ENCODE results near the gene LMAN1L.

The LMAN1L gene

DNA sequence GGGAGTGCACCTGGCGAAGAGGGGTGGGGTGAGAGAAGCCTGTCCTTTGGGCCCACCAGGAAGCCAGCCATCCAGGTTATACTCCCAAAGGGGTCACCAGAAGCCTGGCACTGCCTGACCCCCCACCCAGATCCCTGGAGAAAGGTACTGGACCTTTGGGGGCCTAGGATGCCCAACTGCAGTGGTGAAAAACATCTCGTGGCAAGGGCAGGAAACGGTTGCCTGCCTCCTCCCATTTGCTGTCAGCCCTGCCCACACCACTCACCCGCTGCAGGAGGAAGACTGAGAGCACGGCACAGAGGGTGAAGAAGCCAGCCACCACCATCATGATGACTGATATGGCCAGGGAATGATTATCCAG, 32.6 kb downstream of the LMAN1L start:
- DNase-seq, result no peak
- intact Hi-C loops (cut with DNase I), result no loop called here

DNA sequence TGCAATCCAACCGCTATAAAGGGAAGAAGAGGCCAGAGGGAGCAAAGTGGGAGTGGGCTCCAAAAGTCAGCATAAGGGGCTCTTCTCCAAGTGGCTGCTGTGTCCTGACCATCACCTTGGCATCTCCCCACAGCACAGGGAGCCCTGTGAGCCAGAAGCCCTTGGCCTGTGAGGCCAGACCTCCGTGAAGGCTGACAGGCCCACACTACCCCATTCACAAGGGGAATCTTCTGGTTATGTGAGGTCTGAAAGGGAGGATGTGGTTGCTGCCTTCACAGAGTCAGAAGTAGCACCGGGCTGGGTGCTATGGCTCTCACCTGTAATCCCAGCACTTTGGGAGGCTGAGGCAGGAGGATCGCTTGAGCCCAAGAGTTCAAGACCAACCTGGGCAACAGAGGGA, 32.9 kb downstream of the LMAN1L start:
- no peak for DNase-seq

DNA sequence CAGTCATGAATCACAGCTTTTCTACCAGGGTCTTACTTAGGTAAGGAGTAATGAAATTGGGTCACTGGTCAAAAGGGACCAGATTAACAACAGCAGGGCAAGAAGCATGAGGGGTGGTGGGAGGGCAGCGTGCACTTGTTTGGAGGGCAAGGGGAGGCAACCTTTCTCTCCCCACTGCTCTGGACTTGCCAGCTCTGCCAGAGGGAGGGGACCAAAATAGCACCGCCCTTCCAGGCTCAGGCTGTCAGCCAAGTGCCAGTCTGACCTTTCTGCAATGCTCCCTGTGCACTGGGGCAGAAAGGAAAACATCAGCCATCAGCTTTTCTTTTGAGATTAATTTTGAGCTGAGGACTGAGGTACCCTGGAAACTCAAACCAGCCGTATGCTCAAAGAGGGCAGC, 34.8 kb downstream of the LMAN1L start:
- intact Hi-C loops (cut with DNase I), result no loop called here
- peak in 1 of 10 donors; percentile 35 for DNase-seq

More for the DNA sequence above, 32.9 kb downstream of the LMAN1L start:
- intact Hi-C loops (cut with DNase I), result no loop called here

DNA sequence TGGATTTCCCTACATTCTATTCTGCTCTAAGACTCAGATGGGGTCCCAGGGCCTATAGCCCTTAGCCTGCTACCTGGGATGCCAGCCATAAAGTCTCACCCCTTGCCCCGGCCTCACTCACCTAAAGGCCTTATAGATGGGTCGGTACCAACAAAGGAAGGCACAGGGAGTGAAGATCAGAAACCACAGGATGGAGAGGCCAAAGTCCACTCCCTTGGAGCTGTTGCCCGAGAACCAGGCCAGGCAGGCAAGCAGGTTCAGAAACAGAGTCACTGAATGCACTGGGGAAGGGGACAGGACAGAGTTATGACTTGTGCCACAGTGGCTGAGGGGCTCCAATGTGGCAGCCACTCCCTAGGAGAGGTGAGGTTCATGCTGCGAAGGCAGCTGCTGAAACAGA, 37.8 kb downstream of the LMAN1L start:
- intact Hi-C loops (cut with DNase I), result no loop called here
- peak in 2 of 10 donors; percentile 7 for DNase-seq

DNA sequence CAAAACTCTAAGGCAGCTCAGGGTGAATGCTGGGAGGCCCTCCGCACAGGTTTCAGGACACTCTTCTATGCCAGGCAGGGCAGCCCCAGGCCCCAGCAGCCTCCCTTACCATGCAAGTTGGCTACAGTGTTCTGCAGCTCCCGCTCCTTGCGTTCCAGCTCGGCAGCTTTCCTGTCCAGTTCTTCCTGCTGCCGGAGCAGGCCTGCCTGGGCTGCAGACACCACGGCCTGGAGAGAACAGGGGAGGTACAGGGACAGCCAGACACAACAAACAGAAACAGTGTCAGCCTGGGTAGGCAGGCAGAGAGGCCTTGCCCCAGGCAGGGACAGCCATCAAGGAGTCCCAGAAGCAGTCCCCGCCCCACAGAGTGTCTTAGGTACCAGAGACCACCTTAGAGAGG, 39.3 kb downstream of the LMAN1L start:
- peak in 2 of 10 donors; percentile 4 to 33 for DNase-seq
- intact Hi-C loops (cut with DNase I), result no loop called here

DNA sequence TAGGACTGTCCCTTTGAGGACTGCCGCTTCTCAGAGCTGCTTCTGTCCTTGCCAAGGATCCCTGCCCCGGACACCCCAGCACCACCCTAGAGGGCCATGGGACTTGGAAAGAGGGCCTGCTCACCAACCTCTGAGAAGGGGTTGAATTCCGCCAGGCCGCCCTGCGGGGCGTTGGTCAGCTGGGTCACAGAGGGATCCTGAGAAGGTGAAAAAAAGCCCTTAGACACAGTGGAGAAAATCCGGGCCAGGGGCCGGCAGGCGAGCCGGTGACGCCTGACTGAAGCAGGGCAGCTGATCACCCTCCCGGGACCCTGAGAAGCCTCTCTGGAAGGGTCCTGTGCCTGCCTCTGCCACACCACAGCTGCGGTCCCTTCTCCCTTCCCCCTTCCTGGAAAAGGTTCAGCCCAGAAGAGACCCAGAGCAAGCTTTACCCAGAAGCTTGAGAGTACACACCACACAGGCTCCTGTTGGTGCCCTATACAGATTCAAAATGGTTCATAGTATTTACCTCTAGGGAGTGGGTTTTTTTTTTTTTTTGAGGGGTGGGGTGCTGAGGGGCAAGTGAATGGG, 41.9 kb downstream of the LMAN1L start:
- peak in 2 of 10 donors; percentile 26 to 57 for DNase-seq
- intact Hi-C loops (cut with DNase I), result no loop called here

DNA sequence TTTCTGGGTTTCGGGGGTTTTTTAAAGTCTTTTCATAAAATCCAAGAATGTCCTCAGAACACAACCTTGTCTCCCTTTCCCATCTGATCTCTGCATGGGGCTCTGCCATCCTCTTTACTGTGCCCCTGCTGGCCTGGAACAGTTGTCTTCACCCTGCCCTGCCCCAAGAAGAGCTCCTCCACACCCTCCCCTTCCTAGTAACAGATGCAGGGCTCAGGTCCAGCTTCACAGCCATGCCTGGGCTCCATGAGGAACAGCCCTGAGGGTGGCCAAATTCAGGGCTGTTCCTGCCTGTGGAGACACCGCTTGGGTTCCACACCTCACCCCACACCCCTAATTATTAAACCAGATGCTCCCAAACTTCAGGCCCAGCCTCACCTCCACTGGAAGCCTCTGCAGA, 43.2 kb downstream of the LMAN1L start:
- intact Hi-C loops (cut with DNase I), result no loop called here
- DNase-seq, result peak in 2 of 10 donors; percentile 29 to 70

DNA sequence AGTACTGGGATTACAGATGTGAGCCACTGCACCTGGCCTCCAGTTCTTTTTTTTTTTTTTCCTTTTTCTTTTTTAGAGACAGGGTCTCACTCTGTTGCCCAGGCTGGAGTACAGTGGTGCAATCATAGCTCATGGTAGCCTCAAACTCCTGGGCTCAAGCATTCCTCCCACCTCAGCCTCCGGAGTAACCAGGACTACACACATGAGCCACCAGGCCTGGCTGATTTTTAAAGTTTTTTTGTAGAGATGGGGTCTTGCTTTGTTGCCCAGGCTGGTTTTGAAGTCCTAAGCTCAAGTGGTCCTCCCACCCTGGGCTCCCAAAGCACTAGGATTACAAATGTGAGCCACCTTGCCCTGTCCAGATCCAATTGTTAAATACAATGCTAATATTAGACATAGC, 43.9 kb downstream of the LMAN1L start:
- intact Hi-C loops (cut with DNase I), result no loop called here
- peak in 1 of 10 donors; percentile 49 for DNase-seq

DNA sequence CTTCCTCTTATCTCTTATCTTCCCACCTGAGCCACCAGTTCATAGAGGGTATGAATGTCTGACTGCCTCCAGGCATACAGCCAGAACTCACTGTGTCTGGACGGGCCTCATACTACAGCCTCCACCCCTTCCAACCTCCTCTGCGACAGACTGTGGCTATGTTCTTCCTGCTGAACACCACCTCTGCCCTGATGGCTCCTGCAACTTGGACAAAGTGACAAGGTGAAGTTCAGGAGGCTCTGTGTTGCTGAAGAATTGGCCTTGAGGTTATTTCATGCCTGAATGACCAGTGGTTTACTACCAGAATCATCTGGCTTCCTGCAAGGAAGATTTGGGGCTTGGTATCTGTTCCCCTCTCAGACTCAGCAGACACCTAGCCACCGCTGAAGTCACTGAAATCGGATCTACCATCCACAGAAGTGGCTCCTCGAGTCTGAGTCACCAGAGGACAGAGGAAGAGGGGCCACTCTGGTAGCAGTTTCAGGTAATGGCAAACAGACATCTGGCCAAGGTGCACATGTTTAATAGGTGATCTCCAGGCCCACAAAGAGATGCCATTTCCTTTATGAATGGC, 44.5 kb downstream of the LMAN1L start:
- intact Hi-C loops (cut with DNase I), result no loop called here

DNA sequence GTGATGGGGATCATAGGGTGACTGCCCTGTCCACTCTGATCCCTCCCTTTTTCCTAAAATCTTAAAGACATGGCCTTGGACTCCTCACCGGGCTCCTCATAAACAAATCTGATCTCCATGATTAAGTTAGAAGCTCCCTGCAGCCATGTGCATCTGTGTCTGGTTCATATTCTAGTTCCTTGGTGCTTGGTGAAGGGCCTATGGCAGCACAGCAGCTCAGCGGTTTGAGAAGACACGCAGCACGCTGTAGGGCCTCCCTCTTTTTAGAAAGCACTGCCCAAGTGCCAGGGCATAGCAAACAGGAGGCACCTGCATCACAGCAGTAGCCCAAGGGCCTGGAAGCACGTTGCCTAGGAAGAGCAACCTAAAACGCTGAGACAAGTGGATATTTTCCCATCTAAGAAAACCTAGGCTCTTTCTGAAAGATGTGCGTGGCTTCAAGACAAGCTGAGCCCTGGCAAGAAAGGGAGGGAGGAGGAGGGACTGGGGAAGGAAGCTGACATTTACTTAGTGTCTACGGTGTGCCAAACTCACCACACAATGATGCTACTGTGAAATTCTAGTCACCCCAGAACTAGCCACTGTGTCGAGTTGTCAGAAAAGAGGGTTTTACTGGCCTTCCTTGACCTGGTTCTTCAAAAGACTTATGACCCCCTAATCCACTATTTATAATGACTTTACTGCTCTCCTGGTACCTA, 45.2 kb downstream of the LMAN1L start:
- intact Hi-C loops (cut with DNase I), result no loop called here
- DNase-seq, result no peak

More for the DNA sequence above, 44.5 kb downstream of the LMAN1L start:
- no peak for DNase-seq

DNA sequence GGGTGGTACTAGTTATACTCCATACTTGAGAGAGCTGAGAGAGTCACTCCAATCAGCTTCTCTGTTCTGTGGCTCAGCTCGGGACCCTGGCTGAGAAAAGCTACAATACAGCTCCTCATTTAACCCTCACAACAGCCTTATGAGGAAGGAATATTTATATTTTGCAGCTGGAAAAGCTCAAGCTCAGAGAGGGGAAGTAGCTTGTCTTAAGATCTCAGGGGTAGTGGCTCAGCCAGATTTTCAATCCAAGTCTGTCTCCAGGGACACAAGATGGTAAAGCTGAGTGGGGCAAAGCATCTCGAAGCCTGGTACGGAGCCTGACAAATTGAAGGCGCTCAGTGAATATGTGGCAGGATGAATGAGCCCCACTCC, 45.7 kb downstream of the LMAN1L start:
- intact Hi-C loops (cut with DNase I), result no loop called here
- DNase-seq, result no peak

DNA sequence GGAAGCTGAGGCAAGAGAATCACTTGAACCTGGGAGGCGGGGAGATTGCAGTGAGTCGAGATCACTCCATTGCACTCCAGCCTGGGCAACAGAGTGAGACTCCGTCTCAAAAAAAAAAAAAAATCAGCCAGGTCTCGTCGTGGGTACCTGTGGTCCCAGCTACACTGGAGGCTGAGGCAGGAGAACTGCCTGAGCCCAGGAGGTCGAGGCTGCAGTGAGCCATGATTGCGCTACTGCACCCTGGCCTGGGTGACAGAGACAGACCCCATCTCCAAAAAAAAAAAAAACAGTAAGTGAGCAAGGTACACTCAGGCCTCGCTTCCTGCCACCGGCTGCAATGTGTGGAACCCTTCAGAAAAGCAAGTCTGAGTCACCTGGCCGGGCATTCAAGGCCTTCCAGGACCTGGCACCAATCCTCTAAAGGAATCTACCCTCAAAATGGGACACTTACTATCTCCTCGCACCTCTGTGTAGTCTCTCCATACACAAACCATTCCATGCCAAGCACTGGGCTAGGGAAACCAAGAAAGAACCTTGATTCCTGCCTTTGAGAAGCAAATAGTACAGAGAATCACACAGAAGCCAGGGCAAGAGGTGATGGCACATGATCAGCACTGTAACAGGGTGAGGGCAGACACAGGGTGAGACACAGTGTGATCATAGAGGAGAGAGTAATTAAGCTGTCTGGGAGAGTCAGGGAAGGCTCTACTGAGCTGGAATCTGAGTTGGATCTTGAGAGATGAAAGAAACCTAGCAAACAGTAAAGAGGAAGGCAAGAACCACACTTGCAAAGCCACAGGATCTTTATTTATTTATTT, 50.8 kb downstream of the LMAN1L start:
- intact Hi-C loops (cut with DNase I), result no loop called here
- peak in 1 of 10 donors; percentile 33 for DNase-seq

DNA sequence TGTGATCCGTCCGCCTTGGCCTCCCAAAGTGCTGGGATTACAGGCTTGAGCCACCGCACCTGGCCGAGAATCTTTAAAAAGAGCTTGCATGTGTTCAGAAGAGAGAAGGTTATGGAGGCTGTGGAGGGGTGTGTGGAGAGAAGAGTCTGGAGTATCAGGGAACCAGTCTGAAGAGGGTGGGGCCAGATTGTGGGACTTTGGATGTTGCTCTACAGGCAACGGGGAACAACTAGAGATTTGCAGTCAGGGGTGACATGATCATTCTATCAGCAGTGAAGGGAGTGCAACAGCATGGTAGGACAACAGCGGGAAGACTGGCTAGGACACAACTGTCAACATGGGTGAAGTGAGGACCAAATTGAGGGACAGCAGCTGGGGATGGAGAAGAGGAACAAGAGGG, 51.7 kb downstream of the LMAN1L start:
- intact Hi-C loops (cut with DNase I), result no loop called here
- DNase-seq, result peak in 1 of 10 donors; percentile 18

DNA sequence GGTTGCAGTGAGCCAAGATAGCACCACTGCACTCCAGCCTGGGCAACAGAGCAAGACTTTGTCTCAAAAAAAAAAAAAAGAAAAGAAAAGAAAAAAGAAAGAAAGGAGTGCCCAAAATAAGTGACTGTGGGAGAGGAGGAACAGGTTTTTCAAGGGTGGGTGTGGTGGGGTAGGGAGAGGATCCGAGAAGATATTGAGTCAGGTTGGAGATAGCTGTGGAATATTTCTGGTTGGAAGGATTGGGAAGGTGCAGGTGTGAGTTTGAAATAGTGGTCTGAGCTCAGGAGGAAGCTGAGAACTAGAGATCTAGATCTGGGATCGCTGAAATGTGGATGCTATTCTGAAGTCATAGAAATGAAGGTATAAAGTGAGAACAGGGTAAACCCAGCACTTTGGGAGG, 52.7 kb downstream of the LMAN1L start:
- intact Hi-C loops (cut with DNase I), result no loop called here

DNA sequence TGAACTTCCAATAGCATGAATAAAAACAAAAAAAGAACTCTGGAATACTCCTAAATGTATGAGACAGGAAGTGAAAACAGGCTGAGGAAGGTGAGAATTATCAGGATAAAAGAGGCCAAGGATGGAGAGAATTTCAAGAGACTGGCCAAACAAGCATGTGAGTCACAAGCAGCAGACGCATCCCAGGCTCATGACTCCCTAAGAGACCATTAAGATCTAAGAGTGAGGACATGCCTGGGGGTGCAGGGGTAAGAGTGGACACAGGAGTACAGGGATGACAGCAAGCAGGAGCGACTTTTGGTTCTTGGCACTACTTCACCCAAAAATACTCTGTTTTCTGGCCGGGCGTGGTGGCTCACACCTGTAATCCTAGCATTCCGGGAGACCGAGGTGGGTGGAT, 53.5 kb downstream of the LMAN1L start:
- intact Hi-C loops (cut with DNase I), result no loop called here

More for the DNA sequence above, 52.7 kb downstream of the LMAN1L start:
- DNase-seq, result no peak

DNA sequence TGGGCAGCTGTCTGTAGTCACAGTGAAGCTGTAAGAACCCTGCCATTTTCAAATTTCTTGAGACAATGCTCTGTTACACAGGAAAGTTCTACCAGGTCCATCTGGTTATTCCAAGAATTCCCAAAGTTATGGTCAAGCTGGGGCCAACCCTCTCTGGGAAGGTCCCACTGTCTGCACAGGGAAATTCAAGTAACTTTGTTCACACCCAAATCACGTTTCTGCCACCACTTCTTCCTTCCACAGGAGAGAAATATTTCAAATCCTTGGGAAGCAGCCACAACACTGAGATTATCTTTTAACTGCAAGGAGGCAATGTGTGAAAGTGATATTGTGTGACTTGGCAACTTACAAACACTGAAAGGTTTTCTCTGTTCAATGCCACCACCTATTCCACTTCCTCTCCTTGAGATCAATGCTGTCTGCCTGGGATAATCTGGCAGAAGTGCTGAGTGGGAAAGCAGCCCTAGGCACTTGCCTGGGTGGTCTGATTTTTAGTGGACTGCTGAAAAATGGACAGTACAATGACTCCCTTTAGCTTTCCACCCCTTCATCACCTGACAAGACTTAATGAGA, 54.9 kb downstream of the LMAN1L start:
- no peak for DNase-seq
- intact Hi-C loops (cut with DNase I), result no loop called here

More for the DNA sequence above, 53.5 kb downstream of the LMAN1L start:
- DNase-seq, result peak in 1 of 10 donors; percentile 36

DNA sequence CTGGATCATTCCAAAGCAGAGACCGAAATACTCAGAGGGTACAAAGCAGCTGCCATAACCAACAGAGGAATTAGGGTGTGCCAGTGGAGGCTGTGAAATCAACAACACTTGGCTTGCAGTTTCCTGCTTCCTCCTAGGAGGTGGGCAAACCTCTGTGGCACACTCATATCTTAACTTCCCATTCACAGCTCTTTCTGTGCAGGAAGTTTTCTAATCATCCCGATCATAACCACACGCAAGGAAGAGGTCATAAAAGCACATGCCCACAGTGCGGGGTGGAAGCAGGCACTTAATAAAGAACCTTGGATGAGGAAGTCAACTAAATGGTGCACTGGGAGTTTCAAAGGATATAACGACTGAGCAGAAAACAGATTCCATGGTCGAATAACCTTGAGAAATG, 55.4 kb downstream of the LMAN1L start:
- DNase-seq, result no peak
- intact Hi-C loops (cut with DNase I), result no loop called here

DNA sequence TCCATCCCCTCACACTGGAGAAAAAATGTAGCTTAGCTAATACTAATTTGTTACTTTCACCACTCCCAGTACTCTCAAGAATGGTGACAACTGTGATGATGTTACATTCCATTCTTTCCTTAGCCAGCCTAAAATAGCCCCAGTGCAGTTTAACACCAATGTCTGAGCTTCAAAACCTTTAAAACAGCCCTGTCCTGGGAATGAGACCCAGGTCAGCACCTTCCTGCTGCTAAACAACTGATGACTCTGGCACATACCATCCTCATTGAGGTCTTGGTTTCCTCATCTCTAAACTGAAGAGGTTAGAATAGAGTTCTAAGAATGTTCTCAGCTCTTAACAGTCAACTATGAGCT, 56.7 kb downstream of the LMAN1L start:
- DNase-seq, result no peak
- intact Hi-C loops (cut with DNase I), result no loop called here

DNA sequence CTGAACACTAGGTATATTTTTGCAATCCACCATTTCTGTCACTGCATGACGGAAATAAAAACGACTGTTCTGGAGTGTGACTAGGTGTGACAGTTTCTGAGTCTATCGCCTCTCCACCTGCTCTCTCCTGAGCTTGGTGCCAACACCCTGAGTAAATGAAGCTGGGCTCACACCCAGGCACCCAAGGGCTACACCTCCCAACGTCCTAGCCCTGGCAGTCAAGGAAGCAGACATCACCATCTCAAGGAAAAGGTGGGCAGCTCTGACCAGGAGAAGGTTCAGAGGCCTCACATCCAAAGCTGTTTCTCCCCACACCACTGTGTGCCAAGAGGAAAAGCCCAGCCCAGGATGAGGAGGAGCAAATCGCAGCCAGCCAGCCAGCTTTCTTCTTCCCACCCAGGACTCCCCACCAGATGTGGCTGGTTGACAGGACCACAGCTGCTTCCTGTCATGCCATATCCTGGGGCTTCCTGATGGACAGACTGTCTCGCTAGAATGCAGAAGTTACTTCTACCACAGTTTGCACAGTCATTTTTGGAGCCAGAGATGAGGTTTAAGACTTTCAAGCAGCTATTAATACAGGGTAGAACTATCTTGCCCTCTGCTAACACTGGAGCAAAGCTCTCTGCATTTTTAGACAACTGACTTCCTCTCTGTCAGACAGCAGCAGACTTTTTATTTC, 57.2 kb downstream of the LMAN1L start:
- intact Hi-C loops (cut with DNase I), result loop anchor here (5.0 kb wide), 1 partner anchor 37 kb away; the partner anchor contains the start of gene FAM219B
- peak in 7 of 10 donors; percentile 23 to 89 (median 48) for DNase-seq
